ENCODE data around the gene ZNF536.
"Not testable (repeated sequence)": the region's sequence is repeated elsewhere in the genome, so short reads cannot be mapped to it uniquely, and the experiment has no call there.

Gene ZNF536

GRCh38 chr19:30452931-30453330 is 80.7 kb downstream of the ZNF536 start:
- H3K4me3 ChIP-seq (ENCODE audit: low read length), result no peak overlapping the region
- DNase-seq (ENCODE audit: low read depth, low spot score), result no peak

- DNase-seq (ENCODE audit: low read depth, low spot score), result no peak
- no peak overlapping the region for H3K4me3 ChIP-seq (ENCODE audit: low read length)
These were observed 81.6 kb downstream of the ZNF536 start for GRCh38 chr19:30453743-30454142.

- no peak for DNase-seq (ENCODE audit: low read depth, low spot score)
- H3K4me3 ChIP-seq (ENCODE audit: low read length), result no peak overlapping the region
These were observed 83.7 kb downstream of the ZNF536 start for GRCh38 chr19:30455881-30456280.

- no peak overlapping the region for H3K4me3 ChIP-seq (ENCODE audit: low read length)
- DNase-seq (ENCODE audit: low read depth, low spot score), result no peak
These were observed 85.3 kb downstream of the ZNF536 start for GRCh38 chr19:30457484-30457883.

GRCh38 chr19:30459859-30460258 is 87.7 kb downstream of the ZNF536 start:
- H3K4me3 ChIP-seq (ENCODE audit: low read length), result no peak overlapping the region
- DNase-seq (ENCODE audit: low read depth, low spot score), result no peak

- DNase-seq (ENCODE audit: low read depth, low spot score), result no peak
- no peak overlapping the region for H3K4me3 ChIP-seq (ENCODE audit: low read length)
These were observed 92.0 kb downstream of the ZNF536 start for GRCh38 chr19:30464162-30464561.

- not testable (repeated sequence) for DNase-seq (ENCODE audit: low read depth, low spot score)
These were observed 94.4 kb downstream of the ZNF536 start for GRCh38 chr19:30466598-30466997.

GRCh38 chr19:30467239-30467638 is 95.1 kb downstream of the ZNF536 start:
- H3K4me3 ChIP-seq (ENCODE audit: low read length), result no peak overlapping the region
- no peak for DNase-seq (ENCODE audit: low read depth, low spot score)

More at GRCh38 chr19:30466598-30466997, 94.4 kb downstream of the ZNF536 start:
- H3K4me3 ChIP-seq (ENCODE audit: low read length), result not testable (repeated sequence)

- no peak for DNase-seq (ENCODE audit: low read depth, low spot score)
- no peak overlapping the region for H3K4me3 ChIP-seq (ENCODE audit: low read length)
These were observed 97.6 kb downstream of the ZNF536 start for GRCh38 chr19:30469774-30470173.

GRCh38 chr19:30471441-30471840 is 99.3 kb downstream of the ZNF536 start:
- DNase-seq (ENCODE audit: low read depth, low spot score), result no peak
- H3K4me3 ChIP-seq (ENCODE audit: low read length), result no peak overlapping the region

- DNase-seq (ENCODE audit: low read depth, low spot score), result no peak
- no peak overlapping the region for H3K4me3 ChIP-seq (ENCODE audit: low read length)
These were observed 101.2 kb downstream of the ZNF536 start for GRCh38 chr19:30473334-30473867.

GRCh38 chr19:30476997-30477396 is 104.8 kb downstream of the ZNF536 start:
- no peak overlapping the region for H3K4me3 ChIP-seq (ENCODE audit: low read length)
- DNase-seq (ENCODE audit: low read depth, low spot score), result no peak

- no peak for DNase-seq (ENCODE audit: low read depth, low spot score)
- H3K4me3 ChIP-seq (ENCODE audit: low read length), result no peak overlapping the region
These were observed 107.0 kb downstream of the ZNF536 start for GRCh38 chr19:30479231-30479630.

- H3K4me3 ChIP-seq (ENCODE audit: low read length), result no peak overlapping the region
- no peak for DNase-seq (ENCODE audit: low read depth, low spot score)
These were observed 107.9 kb downstream of the ZNF536 start for GRCh38 chr19:30480097-30480496.

GRCh38 chr19:30481063-30481462 is 108.9 kb downstream of the ZNF536 start:
- no peak for DNase-seq (ENCODE audit: low read depth, low spot score)
- H3K4me3 ChIP-seq (ENCODE audit: low read length), result no peak overlapping the region

GRCh38 chr19:30481823-30482222 is 109.6 kb downstream of the ZNF536 start:
- H3K4me3 ChIP-seq (ENCODE audit: low read length), result no peak overlapping the region
- no peak for DNase-seq (ENCODE audit: low read depth, low spot score)

GRCh38 chr19:30482956-30483355 is 110.8 kb downstream of the ZNF536 start:
- DNase-seq (ENCODE audit: low read depth, low spot score), result no peak
- H3K4me3 ChIP-seq (ENCODE audit: low read length), result no peak overlapping the region

- H3K4me3 ChIP-seq (ENCODE audit: low read length); DNase-seq (ENCODE audit: low read depth, low spot score): not testable (repeated sequence)
These were observed 114.1 kb downstream of the ZNF536 start for GRCh38 chr19:30486250-30486649.

- no peak for DNase-seq (ENCODE audit: low read depth, low spot score)
- H3K4me3 ChIP-seq (ENCODE audit: low read length), result no peak overlapping the region
These were observed 115.0 kb downstream of the ZNF536 start for GRCh38 chr19:30487178-30487577.

- H3K4me3 ChIP-seq (ENCODE audit: low read length), result no peak overlapping the region
- DNase-seq (ENCODE audit: low read depth, low spot score), result no peak
These were observed 116.0 kb downstream of the ZNF536 start for GRCh38 chr19:30488191-30488590.

- no peak for DNase-seq (ENCODE audit: low read depth, low spot score)
- H3K4me3 ChIP-seq (ENCODE audit: low read length), result no peak overlapping the region
These were observed 118.6 kb downstream of the ZNF536 start for GRCh38 chr19:30490760-30491159.
